PC-9 (cell line): Measurements from ENCODE around the gene CNGB1.

Source experiments
- EZH2 ChIP-seq: fragments of 200-600 bp; sonication (generic); IDR thresholded peaks from 2 replicates; pipeline ENCODE4 v1.8.0; 2017; ENCODE audit warnings: antibody characterized with exemption, low read depth
- TF ChIP-seq, protein P1 (sequence below): fragments of 200-600 bp; sonication (generic); conservative IDR thresholded peaks from 2 replicates; pipeline ENCODE4 v1.6.1; 2017; ENCODE audit warnings: mixed run types, antibody characterized with exemption, mild to moderate bottlenecking, moderate library complexity

DNA sequence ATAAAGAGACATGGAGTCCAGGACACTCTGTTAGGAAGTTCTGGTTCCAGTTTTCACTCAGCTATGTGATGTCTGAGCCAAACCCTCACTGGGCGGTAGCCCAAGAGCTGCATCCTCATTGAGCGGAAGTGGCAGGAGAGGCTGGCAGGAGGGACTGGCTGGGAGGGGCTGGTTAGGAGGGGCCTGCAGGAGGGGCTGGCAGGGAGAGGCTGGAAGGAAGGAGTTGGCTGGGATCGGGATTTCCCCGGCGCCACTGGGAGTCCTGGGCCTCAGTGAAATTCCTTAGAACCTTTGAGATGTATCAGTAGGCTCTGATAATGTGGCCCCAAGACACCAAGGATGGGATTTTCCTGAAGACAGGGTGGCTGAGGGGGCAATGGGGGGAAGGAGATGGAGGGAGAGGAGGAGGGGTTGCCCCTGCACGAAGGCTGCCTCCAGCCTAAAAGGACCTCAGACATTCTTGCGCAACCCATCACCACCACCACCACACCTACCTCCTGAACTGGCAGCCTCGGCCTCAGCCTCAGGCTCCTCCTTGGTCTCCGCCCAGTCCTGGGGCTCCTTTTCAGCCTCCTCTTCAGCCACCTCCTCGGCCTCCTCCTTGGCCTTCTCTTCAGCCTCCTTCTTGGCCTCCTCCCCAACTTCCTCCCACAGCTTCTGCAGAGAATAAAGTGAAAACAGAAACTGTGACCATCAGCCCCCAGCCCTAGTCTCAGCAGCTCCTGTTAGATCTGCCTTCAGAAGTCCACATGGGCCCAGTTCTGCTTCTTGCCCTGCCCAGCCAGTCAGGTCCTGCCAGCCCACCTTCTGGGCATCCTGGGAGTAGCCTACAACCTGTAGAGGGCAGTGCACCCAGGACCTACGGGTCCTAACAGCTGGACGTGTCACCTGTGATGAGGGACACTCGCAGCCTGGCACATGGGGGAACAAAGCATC lies 31.7 kb downstream of the CNGB1 start:
- TF ChIP-seq, protein P1, sequence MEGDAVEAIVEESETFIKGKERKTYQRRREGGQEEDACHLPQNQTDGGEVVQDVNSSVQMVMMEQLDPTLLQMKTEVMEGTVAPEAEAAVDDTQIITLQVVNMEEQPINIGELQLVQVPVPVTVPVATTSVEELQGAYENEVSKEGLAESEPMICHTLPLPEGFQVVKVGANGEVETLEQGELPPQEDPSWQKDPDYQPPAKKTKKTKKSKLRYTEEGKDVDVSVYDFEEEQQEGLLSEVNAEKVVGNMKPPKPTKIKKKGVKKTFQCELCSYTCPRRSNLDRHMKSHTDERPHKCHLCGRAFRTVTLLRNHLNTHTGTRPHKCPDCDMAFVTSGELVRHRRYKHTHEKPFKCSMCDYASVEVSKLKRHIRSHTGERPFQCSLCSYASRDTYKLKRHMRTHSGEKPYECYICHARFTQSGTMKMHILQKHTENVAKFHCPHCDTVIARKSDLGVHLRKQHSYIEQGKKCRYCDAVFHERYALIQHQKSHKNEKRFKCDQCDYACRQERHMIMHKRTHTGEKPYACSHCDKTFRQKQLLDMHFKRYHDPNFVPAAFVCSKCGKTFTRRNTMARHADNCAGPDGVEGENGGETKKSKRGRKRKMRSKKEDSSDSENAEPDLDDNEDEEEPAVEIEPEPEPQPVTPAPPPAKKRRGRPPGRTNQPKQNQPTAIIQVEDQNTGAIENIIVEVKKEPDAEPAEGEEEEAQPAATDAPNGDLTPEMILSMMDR, result no peak; the same call in 1 of the 2 replicates
- TF ChIP-seq EZH2, result no peak
